Esophagus squamous epithelium (tissue), 4 donors: ENCODE measurements around the gene GNB1L.

Source experiments
- CTCF ChIP-seq, 6 experiments: fragments of 450-650 bp in 4 of 6; fragments of 200-600 bp in 2 of 6; sonication (generic) in 2 of 6; IDR thresholded peaks; one replicate each; pipeline ENCODE4 v1.5.1; 2016 to 2019; ENCODE audit warnings: antibody characterized with exemption in 6 of 6, mild to moderate bottlenecking in 4 of 6, moderate library complexity in 4 of 6
- POLR2A ChIP-seq, 4 donors: fragments of 450-650 bp; IDR thresholded peaks; one replicate each; pipeline ENCODE4 v1.6.1; 2017; ENCODE audit warnings: antibody characterized with exemption in 4 of 4, mild to moderate bottlenecking in 4 of 4, moderate library complexity in 3 of 4

DNA sequence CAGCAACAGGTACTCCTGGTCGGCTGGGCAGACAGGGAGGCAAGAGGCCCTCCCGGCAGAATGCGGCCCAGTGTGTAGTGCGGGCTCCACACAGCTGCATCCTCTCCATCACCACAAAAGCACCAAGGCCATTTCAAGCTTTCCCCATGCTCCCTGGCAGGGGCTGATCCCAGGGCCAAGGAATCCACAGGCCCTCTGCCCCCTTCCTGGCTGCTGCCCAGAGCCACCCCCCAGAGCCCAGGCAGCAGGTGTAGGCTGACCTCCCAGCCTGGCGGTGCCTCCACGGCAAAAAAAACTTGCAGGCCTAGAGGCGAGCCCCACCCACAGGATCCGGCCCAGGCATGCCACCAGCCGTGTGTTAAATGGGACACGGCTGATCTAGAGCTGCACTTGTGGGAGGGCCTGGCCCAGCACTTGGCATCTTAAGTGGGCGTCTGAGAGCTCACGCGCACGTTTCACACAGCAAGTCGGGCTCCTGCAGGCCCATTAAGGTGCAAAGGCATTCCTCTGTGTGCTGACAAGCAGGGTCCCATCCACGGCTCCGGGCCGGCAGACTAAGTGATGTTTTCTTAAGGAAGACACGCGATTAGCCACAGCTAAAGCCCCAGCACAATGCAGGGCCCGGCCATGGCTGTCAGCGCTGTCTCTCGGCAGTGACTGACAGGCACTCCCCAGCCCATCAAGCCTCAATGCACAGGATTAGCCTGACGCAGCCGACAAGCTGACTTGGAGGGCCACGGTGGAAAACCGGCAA, 19.8 kb upstream of the GNB1L start:
- TF ChIP-seq POLR2A (IDR thresholded peaks at IDR 0.05), result no peak
- TF ChIP-seq CTCF (IDR thresholded peaks at IDR 0.05), result peak in 1 of 6 experiments; percentile 13
